Mesenteric fat pad (tissue), 1 donor: ENCODE data around the gene RIPOR3. TPM values are rescaled to one million over a fixed set of nuclear protein-coding genes. Genes with fewer than 3 reads are reported as not detected.
"Not testable (repeated sequence)": the region's sequence is repeated elsewhere in the genome, so short reads cannot be mapped to it uniquely, and the experiment has no call there.

Experiments
- DNase-seq: peaks from one replicate; pipeline ENCODE4 v3.0.0-alpha.2; 2020; ENCODE audit warnings: low spot score
- total RNA-seq: library from RNA; stranded (reverse); fragmentation: NEBNext Ultra II Directional; extraction: Animal tissue kit (Norgen Biotek cat#: 25700); gene quantifications from one replicate; pipeline ENCODE4 v1.2.1, GENCODE V29; 2021
- donor health status: DM: yes; HTN: yes; CAD: no.

The RIPOR3 gene
- total RNA-seq, 1 donor from 2014 or later: 19.7 TPM

DNA sequence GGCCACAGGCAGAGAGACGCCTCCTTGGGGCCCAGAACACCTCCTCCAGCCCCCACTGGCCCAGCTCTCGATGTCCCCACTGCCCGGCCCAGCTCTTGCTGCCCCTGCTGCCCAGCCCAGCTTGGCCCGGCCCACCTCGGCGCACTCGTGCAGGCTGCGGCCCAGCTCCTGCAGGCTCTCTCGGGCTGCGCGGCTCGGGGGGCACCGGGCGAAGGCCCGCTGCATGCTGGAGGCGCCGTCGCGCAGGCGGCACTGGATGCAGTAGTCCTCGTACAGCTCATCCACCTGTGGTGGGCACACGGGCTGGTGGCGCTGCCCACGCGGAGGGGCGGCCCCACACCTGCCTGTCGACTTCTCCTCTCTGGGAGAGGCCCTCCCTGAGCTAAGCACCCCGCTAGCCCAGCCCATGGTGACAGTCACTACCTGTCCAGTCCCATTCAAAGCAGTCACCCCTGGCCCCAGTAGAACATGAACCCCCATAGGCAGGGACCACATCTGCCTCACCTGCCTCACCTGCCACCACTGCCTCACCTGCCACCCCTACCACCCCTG is 81.8 kb downstream of the RIPOR3 start:
- DNase-seq: no peak

DNA sequence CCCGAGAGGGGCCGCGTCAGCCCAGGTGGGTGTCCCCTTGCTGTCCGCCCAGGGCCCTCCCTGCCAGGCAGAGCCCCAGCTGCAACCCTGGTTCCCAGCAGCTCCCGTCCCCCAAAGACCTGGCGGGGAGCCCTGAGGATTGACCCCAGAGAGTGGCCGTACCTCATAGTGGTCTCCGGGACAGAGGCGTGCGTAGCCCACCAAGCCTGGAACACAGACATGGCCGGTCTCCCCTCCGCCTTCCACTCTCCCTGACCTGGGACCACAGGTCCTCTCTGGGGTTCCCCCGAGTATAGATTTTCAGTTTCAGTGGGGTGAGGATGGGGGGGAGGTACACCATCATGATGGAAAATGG is 82.6 kb downstream of the RIPOR3 start:
- DNase-seq: no peak

DNA sequence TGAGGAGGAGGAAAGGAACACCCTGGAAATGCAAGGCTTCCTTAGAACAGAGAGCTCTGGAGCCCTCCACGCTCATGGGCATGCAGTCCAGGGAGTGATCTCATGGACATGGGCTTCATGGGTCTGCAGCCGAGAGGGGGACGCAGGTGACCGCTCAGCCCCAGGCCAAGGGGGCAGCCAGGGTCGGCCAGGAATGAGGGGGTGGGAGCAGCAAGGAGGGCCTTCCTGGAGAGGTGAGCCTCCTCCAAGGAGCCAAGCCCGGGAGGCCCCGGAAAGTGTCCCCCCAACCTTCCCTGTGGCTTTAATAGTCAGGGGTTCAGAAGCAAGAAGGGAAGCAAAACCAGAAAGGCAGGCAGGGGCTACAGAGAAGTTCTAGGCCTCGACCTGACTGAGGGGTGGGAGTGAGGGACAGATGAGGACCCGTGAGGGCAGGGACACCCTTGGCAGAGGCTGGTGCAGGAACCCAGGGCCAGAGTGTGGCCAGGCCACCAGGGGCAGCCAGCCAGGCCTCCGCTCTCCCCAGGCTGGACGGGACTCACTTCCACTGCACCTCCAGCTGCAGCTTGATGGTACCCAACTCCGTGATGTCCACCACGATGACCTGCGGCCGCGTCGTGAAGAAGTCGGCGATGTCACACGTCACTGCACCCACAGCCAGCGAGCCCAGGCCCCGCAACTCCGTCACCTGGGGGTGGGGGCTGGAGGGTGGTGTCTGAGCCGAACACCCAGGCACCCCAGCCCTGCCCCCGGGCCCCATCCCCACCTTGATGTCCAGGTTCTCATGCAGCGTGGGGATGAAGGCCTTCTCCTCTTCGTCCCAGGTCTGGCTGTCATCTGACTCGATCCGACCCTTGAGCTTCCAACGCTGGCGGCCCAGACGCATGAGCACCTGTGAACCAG is 83.2 kb downstream of the RIPOR3 start:
- no peak for DNase-seq

DNA sequence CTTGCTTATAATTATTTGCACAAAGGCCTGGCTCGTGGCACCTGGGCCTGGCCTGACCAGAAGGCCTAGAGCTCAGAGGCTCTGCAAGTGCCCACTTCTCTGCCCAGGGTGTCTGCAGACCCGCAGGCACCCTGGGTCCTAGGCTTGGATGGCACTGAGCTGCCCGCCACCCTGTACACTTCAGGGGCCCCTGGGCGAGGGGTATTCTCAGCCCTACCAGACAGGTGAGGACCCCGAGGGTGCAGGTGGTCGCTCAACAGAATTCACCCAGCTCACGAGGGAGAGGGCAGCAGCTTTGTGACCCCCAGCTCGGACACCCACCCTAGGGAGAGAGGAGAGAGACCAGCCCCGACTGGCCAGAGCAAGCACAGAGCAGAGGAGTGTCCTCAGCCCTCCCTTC is 83.9 kb downstream of the RIPOR3 start:
- DNase-seq: no peak

DNA sequence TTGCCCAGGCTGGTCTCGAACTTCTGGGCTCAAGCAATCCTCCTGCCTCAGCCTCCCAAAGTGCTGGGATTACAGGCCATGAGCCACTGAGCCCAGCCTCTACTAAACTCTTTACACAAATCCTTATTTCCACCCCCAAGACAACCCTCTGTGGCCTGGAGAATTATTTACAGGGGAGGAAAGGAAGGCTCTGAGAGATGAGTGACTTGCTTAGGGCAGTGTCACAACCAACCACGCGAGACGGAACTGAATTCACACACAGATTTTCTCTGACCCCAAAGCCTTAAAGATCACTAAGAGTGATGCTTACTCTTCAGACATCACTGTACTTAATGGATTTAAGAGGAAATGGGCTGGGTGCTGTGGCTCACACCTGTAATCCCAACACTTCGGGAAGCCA is 86.2 kb downstream of the RIPOR3 start:
- DNase-seq: no peak

DNA sequence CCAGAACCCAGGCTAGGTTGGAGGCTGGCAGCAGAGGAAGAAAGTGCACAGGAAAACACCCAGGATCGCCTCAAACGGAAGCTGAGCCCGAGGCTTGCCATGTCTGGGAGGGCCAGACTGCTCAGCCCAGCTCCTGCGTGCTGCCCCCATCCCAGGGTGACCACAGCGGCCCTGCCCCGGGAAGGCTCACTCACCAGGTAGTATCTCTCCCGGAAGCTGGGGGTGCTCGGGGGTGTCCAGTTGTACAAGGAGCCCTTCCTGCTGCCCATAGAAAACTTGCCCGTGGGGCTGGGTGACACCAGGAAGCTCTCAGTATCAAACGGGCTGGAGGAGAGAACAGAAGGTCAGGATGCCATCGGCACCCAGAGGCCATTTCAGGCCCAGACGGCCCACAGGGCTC is 86.9 kb downstream of the RIPOR3 start:
- DNase-seq: no peak

DNA sequence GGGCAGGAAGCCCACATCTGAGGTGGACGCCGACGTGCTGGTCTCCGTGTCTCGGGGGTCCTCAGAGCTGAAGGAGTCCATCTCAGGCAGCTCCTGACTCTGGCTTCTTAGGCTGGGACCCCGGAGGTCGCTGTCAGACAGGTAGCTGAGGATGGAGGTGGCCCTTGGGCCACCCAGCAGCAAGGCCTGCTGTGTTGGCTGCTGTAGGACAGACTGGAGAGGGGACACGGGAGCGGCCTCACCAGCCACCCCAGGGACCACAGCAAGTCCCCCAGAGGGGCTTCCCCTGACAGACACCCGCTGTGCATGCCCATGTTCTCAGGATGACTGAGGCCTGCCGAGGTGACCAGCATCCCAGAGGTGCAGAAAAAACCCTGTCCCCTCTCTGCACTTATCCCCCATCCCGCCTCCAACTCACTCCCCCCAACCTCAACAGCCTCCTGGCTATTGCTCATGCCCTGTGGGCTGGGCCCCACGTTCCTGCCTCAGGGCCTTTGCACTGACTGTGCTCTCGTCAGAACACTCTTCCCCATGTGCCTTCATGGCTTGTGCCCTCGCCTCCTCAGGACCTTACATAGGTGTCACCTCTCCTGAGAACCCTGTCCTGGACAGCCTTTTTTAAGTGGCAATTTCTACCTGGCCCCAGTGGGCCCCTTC is 88.8 kb downstream of the RIPOR3 start:
- no peak for DNase-seq

DNA sequence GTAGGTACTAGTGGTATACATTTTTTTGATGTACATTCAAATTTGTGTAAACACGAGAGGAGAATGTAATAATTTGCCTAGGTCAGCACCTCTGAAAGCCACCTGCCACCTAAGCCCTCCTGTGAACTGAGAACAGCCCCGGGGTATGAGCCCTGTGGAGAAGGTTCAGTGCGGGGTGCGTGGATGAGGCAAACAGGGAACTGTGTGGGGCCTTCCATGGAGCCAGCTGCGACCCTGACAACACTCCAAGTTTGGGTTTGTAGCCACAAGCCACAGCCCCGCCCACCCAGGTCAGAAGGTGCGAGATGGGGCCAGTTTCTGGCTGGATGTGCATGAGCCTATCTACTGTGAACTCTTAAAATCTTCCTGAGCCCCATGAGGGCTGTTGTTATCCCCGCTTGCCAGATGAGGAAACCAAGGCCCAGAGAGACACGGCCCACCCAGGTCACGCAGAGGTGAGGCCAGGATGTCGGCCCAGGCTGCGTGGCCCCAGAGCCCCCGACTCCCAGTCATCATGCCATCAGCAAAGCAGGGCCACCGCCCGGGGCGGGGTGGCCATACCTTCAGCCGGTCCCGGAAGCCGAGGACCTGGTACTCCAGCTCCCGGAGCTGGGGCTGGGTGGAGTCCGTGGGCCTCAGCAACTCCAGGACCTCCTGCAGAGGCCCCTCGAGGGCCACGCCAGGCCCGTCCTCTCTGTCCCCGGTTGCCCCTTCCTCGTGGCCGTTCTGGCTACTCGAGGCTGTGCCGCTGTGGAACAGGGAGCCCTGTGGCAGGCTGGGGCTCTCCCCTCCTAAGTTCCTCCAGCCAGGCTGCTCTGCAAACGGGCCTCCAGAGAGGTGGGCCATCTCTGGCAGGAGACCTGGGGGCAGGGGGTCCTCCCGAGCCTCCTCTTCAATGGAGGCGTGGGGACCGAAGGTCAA is 89.6 kb downstream of the RIPOR3 start:
- no peak for DNase-seq

DNA sequence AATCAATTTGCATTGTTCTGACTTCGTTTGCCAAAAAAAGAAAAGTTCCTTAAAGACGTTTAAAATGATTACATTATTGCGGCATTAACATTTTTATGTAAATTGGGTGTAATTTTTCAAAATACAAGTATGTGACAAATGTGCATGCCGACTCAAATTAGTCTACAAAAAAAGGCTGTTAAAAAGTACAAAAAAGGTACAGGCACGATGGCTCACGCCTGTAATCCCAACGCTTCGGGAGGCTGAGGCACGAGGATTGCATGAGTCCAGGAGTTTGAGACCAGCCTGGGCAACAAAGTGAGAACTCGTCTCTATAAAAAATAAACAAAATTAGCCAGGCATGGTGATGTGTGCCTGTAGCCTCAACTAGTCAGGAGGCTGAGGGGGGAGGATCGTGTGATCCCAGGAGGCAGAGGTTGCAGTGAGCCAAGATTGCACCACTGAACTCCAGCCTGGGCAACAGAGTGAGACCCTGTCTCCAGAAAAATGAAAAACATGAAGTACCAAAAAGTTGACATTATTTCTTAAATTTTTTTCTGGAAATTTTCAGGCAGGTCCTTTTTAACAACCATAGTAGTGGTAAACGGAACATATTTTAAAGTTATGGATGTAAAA is 91.0 kb downstream of the RIPOR3 start:
- no peak for DNase-seq

DNA sequence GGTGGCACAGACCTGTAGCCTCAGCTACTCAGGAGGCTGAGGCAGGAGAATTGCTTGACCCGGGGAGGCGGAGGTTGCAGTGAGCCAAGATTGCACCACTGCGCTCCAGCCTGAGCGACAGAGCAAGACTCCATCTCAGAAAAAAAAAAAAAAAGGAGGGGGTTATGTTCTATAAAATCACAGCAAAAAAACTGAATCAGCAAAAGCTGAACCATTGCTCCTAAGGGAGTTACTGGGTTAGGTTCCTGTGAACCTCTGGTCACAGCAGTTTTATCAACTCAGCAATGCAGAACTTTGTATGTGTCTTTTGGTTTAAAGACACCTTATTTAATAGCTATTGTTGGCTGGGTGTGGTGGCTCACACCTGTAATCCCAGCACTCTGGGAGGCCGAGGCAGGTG is 92.6 kb downstream of the RIPOR3 start:
- DNase-seq: not testable (repeated sequence)

DNA sequence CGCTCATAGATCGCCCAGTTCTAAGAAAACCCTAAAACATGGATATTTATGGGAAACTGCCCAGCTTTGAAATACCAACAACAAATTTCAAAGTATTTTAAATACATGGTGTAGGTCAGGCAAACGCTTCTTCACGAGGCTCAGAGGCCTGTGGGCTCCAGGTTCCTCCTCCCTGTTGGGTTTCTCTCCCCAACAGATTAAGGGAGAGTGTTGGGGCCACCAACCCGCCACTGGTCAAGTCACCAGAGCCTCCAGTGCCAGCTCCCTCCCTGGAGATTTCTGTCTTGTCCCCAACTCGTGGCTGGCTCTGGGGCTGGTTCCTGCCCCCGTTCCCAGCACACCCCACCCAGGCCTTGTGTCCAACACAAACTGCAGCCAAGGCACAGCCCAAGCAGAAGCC is 93.3 kb downstream of the RIPOR3 start:
- DNase-seq: no peak

DNA sequence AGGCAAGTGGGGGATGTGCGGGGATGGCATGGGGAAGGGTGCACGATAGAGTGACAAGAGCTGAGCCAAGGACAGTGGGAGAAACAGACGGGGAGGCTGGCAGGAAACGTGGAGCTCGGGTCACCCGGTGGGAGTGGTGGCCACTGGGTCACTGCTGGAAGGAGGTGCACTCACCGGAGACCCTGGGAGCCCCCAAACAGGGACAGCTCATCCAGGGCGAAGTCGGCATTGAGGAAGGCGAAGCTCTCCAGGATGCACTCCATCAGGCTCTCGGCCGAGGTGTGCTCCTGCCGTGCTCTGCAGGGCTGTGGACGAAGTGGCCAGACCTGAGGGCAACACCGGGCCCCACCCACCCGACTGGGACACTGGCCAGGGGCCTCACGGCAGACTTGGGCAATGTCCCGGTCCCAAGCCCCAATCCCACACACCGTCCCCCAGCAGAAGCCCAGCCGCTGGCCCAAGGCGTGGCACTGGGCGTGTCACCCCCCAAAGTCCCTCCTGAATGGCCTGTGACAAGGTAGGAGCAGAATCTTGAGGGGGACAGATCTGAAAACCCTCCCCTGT is 93.9 kb downstream of the RIPOR3 start:
- DNase-seq: no peak

DNA sequence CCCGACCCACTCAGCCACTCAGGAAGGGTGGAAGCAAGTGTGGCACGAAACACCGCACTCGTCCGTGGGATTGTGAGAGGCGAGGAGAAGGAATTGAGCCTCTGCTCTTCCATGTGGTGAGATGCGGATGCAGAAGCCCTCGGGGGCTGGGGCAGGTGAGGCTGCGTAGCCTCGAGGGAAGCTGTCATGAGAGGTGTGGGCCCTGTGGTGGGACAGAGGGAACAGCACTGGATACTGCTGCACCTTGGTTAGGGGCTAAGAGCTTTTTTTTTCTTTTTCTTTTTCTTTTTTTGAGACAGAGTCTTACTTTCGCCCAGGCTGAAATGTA is 94.7 kb downstream of the RIPOR3 start:
- DNase-seq: no peak

DNA sequence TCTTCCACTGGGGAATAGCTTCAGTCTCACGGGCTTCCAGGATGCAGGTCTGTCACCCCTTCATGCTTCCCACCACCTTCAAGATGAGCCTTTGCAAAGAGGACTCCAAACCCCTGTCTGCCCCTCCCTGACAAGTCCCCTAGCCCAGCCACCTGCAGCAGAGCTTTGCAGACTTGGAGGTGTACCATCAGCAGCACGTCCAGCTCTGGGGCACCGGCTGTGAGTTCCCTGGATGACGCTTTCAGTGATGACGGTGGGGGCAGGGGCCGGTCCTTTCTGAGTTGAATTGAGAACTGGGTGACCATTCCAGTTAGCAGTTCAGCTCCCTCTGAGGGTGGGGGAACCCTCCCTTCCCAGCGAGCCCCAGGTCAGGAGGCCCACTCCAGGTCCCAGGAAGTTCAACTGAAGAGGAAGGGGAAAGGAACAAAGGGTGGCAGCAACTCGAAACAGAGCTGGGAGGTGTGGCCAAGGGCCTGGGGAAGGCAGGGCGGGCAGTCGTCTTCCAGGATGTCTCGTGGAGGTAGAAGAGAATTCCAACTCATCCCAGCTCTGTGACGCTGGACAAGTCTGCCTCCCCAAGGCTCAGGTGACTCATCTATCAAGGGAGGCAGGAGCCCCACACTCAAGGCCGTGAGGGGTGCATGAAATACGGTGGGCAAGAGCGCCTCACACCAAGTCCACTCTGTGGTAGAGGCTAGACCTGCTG is 95.2 kb downstream of the RIPOR3 start:
- DNase-seq: no peak

DNA sequence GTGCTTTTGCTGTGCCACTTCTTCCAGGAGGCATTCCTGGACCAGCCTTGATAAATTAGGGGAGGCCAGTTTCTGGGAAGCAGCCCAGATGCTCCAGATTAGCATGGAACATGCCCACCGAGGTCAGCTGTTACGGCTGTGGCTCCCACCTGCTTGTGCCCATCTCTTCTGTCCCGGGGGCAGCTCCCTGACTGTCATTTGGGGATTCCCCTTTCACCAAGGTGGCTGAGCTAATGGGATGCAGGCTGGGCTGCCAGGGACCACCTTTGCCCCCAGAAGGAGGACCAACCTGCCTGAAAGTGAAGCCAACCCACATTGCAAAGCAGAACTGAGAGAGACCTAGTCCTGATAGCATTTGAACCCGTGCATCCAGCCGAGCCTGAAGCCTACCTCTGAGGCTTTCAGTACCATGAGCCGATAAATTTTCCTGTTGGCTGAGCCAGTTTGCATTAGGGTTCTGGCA is 95.9 kb downstream of the RIPOR3 start:
- DNase-seq: no peak

DNA sequence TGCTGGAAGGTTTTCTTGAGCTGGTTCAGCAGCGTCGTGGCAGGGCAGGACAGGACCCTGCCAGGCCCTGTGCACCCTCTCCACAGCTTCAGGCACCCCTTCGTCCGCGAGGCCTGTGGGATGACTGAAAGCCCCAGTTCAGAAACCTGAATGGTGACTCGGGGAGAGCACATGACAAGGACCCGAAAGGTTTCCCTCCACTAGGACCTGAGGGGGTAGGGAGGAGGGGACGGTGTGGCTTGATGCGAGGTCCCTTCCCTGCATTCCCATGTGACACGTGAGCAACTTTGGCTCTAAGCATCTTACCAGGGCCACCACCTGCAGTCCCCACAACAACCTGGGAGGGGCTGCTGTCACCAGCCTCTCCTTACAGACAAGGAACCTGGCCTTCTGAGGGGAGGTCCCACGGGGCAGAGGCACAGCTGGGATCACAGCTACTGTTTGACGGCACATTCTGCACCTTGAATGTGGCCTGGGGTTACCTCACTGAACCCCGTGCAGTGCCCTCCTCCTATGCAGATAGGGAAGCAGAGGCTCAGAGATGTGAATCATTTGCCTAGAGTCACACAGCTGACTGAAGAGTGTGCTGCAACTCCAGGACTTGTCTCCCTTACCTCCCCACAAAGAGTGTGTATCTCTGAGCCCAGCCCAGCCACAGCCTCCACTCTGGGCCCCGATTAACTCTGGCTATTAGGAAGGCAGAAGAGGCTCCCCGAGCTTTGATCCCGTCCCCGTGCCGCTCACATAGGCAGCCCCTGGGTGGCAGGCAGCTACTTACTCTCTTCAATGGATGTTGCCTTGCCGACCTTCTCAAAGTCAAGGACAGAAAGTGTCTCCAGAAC is 96.5 kb downstream of the RIPOR3 start:
- DNase-seq: no peak

DNA sequence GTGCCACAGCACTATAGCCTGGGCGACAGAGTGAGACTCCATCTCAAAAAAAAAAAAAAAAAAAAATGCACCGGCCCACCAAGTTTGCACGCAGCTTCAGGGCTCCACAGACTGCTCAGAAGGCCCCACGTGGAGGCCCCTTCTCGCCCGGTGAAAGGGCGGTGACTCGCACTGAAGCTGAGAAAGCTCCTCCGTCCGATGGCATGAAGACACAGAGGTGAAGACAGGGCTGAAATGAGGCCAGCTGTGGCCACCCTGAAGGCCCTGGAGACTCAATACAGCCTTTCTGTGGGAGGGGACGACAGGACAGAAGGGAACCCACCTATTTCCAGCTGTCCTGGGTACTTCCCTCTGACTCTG is 97.1 kb downstream of the RIPOR3 start:
- DNase-seq: no peak

DNA sequence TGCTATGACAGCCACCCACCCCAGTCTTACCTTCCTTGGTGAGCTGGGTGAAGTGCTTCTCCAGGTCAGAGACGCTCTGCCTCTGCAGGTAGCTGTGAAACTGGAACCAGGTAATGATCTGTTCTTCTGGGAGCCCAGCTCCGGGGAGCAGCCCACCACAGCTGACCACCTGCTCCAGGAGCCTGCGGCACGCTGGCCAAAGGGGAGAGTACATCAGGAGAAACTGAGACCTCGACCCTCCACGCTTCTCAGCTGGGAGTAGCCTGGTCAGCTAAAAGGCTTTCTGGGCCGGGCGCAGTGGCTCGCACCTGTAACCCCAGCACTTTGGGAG is 98.4 kb downstream of the RIPOR3 start:
- DNase-seq: no peak

DNA sequence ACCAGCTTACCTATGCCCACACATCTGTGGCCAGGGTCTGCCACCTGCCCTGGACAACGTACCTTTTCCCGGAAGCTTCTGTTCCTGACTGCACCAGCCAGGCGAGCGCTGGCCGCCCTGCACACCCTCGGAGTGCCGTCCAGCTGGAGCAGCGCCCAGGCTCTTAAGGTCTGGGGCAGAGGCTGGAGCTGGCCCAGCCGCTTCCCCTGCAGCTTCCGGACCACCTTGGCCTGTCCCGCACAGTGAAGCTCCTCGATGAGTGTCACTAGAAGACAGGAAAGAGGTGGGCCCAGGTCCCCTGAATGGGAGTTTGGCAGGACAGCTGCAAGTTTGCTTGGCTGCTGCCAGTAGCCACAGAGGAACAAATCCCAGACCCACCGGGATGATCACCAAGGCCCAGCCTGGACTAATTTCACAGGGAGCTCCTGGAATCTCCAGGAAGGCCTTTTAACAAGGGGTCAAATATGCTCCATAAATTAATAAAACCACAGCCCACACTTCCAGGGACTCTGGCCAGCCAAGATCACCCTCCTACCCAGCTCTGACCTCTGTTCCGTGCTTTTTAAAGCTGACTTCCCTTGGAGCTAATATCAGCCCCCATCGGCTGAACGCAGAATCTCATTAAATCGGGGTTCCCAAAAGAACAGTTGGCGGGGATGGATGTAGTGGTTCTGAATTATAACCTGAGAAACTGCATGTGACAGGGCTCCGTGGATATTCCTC is 98.9 kb downstream of the RIPOR3 start:
- DNase-seq: no peak
